OCI-LY1 (cell line): ENCODE results near the gene CCDC150.

Source experiments
- CTCF ChIP-seq: fragments of 200-600 bp; sonication (generic), shearing (Covaris generic); IDR thresholded peaks from 2 replicates; pipeline ENCODE4 v1.5.1; 2017; ENCODE audit warnings: mild to moderate bottlenecking, antibody characterized with exemption, low read length, moderate library complexity, mixed read lengths
- EZH2 ChIP-seq: fragments of 200-600 bp; sonication (generic), shearing (Covaris generic); IDR thresholded peaks from 2 replicates; pipeline ENCODE4 v1.8.0; 2017; ENCODE audit warnings: borderline replicate concordance, mixed run types, mild to moderate bottlenecking, antibody characterized with exemption, low read length, moderate library complexity, mixed read lengths

- TF ChIP-seq CTCF (peak; percentile 90), EZH2 (no peak)
Measured at GRCh38 chr2:196750977-196751631, 111.6 kb downstream of the CCDC150 start.
